HUES48 (cell line): Measurements from ENCODE around the gene ANP32A.

Experiments
- H3K27ac ChIP-seq: one replicate; pipeline ENCODE4 v1.7.0; 2013; ENCODE audit warnings: low read depth, low read length, inconsistent platforms
- H3K27me3 ChIP-seq: 2 replicates; pipeline ENCODE4 v1.6.1; 2013; ENCODE audit warnings: mild to moderate bottlenecking, low read length; ENCODE audit not compliant: control insufficient read depth, insufficient read depth
- H3K36me3 ChIP-seq: 2 replicates; pipeline ENCODE4 v1.6.1; 2013; ENCODE audit warnings: low read length; ENCODE audit not compliant: control insufficient read depth, insufficient read depth
- H3K4me1 ChIP-seq: 2 replicates; pipeline ENCODE4 v1.6.1; 2013; ENCODE audit warnings: mild to moderate bottlenecking, low read length; ENCODE audit not compliant: control insufficient read depth, insufficient read depth
- H3K4me3 ChIP-seq: 2 replicates; pipeline ENCODE4 v1.5.1; 2013; ENCODE audit warnings: mild to moderate bottlenecking, low read depth, low read length
- H3K9ac ChIP-seq: 2 replicates; pipeline ENCODE4 v1.6.1; 2013; ENCODE audit warnings: mild to moderate bottlenecking, low read depth, low read length, moderate library complexity
- H3K9me3 ChIP-seq: 2 replicates; pipeline ENCODE4 v1.6.1; 2013; ENCODE audit warnings: low read length; ENCODE audit not compliant: control insufficient read depth, insufficient read depth

Gene ANP32A

DNA sequence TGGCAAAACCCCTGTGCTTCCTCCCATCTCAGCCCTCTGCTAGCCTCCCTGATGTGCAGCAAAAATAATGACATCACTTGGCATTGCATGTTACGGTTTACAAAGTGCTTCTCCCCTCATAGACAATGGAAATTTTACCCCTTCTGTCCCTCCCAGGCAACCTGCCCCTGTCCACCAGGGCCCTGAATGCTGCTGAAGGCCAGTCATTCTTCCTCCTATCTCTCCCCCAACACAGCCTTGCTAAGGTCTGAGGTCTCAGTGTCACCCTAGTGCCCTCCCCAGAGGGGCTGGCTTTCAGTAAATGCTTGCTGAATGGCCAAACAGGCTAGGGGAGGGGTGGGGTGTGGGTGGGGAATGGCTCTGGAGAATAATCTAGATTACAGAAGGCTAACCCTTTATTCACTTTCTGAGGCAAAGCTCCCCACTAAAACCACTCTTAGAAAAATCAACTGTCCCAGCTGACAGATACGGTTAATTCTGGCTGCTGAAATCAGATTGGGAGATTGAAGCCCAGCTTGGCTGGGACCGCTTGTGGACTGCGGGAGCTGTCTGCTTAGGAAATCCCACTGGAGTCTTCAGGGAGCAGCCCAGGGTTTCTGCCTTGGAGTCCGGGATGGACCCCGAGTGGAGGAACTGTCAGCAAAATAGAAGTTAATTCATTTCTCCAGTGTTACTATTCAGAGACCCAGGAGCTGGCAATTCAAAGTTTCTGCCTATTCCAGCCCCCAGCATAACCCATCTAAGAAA lies 22.9 kb downstream of the ANP32A start:
- no peak overlapping the region for H3K9ac ChIP-seq
- no peaks in the 10 kb centered on the region for H3K27me3 ChIP-seq
- peaks cover 32% of the 10 kb centered on the region for H3K4me1 ChIP-seq
- peaks cover 9% of the 10 kb centered on the region; the same call in 1 of the 2 replicates for H3K36me3 ChIP-seq
- no peak overlapping the region for H3K4me3 ChIP-seq
- H3K9me3 ChIP-seq: no peaks in the 10 kb centered on the region
- no peak overlapping the region for H3K27ac ChIP-seq

GRCh38 chr15:68797191-68797590 lies 23.5 kb downstream of the ANP32A start:
- Histone ChIP-seq H3K27me3 (no peaks in the 10 kb centered on the region), H3K4me3 (no peak overlapping the region), H3K9me3 (no peaks in the 10 kb centered on the region), H3K27ac (no peak overlapping the region), H3K9ac (no peak overlapping the region), H3K36me3 (peaks cover 9% of the 10 kb centered on the region; the same call in 1 of the 2 replicates), H3K4me1 (peaks cover 38% of the 10 kb centered on the region)

- H3K9ac ChIP-seq: no peak overlapping the region
- no peak overlapping the region for H3K27ac ChIP-seq
- no peaks in the 10 kb centered on the region for H3K9me3 ChIP-seq
- H3K27me3 ChIP-seq: no peaks in the 10 kb centered on the region
- peaks cover 9% of the 10 kb centered on the region; the same call in 1 of the 2 replicates for H3K36me3 ChIP-seq
- no peak overlapping the region for H3K4me3 ChIP-seq
- peaks cover 44% of the 10 kb centered on the region for H3K4me1 ChIP-seq
These were observed 24.1 kb downstream of the ANP32A start for GRCh38 chr15:68796576-68796975.

DNA sequence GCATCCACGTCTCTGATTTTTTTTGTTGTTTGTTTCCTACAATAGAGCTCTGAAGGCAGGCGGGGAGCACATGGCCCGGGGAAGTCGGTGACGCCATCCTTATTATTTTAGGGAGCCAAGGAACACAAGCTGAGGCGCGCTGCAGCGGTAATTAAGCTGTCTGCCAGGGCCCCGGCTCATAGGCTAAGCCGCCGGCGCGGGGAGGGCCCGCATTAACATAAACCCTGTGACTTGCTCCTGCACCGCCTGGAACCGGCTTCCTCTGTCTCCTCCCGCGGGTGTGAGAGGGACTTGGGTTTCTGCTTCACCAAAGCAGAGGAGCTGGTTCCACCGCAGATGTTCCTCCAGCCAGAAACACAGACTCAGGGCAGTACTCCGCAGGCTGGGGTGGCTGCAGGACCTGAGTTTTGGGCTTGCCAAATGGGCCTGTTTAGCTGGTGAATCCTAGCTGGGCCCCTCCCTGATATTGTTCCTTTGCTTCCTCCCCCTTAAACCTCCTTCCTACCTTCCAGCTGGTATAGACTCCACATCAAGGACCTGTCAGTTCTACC lies 25.3 kb downstream of the ANP32A start:
- H3K9ac ChIP-seq: peak overlapping the region; percentile 35
- H3K4me1 ChIP-seq: peaks cover 56% of the 10 kb centered on the region
- H3K27ac ChIP-seq: peak overlapping the region; percentile 81
- H3K9me3 ChIP-seq: no peaks in the 10 kb centered on the region
- H3K4me3 ChIP-seq: peak overlapping the region; percentile 39
- no peaks in the 10 kb centered on the region for H3K27me3 ChIP-seq
- 0 out of 2 replicates have a peak, but pooled peaks cover 6% of the 10 kb centered on the region for H3K36me3 ChIP-seq

DNA sequence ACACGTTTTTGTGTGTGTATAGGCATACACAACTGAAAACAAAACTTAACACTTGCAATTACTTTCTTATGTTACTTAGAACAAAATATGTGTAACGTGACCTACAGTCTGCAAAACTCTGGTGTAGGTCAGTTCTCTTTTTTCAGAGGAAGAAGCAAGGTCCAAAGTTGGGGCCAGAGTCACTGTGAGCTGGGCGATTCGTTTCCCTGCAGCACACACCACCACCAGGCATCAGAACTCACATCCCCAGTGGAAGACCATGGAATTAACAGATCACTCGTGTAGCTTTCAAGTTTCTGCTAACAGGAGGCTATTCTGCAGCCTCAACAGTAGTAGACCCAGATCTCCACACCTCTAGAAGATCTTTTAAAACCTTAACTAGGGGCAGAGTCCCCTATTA lies 25.8 kb downstream of the ANP32A start:
- Histone ChIP-seq H3K4me3 (no peak overlapping the region), H3K4me1 (peaks cover 61% of the 10 kb centered on the region), H3K27ac (peak overlapping the region; percentile 25), H3K9me3 (no peaks in the 10 kb centered on the region), H3K9ac (peak overlapping the region; percentile 35), H3K36me3 (0 out of 2 replicates have a peak, but pooled peaks cover 6% of the 10 kb centered on the region), H3K27me3 (no peaks in the 10 kb centered on the region)

- Histone ChIP-seq H3K4me3 (no peak overlapping the region), H3K27ac (no peak overlapping the region), H3K27me3 (no peaks in the 10 kb centered on the region), H3K4me1 (peaks cover 67% of the 10 kb centered on the region), H3K36me3 (0 out of 2 replicates have a peak, but pooled peaks cover 8% of the 10 kb centered on the region), H3K9ac (no peak overlapping the region), H3K9me3 (no peaks in the 10 kb centered on the region)
These were observed 26.4 kb downstream of the ANP32A start for GRCh38 chr15:68794307-68794706.

DNA sequence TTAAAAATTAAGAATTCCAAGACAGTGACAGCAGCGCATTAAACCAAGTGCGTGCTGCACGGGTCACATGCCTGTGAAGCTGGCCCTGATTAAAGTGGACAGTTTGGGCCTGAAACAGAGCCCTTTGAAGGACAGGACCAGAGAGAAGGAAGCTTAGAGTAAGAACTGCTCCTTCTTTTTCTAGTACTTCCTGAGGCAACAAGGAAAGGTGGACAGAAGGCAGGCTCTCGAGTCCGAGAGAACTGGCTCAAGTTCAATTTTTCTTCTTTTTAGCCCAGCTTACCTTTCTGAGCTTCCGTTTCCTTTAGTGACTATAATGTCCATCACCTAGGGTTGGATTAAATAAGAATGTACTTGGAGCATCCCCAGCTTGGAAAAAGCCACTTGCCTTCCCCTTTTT lies 26.9 kb downstream of the ANP32A start:
- no peak overlapping the region for H3K4me3 ChIP-seq
- H3K27ac ChIP-seq: no peak overlapping the region
- peaks cover 72% of the 10 kb centered on the region for H3K4me1 ChIP-seq
- no peak overlapping the region for H3K9ac ChIP-seq
- H3K36me3 ChIP-seq: peaks cover 13% of the 10 kb centered on the region
- no peaks in the 10 kb centered on the region for H3K9me3 ChIP-seq
- no peaks in the 10 kb centered on the region for H3K27me3 ChIP-seq

GRCh38 chr15:68792901-68793766 lies 27.6 kb downstream of the ANP32A start:
- peaks cover 15% of the 10 kb centered on the region for H3K36me3 ChIP-seq
- H3K9me3 ChIP-seq: no peaks in the 10 kb centered on the region
- peak overlapping the region; percentile 73 for H3K27ac ChIP-seq
- no peak overlapping the region for H3K9ac ChIP-seq
- no peaks in the 10 kb centered on the region for H3K27me3 ChIP-seq
- H3K4me3 ChIP-seq: no peak overlapping the region
- H3K4me1 ChIP-seq: peaks cover 73% of the 10 kb centered on the region

DNA sequence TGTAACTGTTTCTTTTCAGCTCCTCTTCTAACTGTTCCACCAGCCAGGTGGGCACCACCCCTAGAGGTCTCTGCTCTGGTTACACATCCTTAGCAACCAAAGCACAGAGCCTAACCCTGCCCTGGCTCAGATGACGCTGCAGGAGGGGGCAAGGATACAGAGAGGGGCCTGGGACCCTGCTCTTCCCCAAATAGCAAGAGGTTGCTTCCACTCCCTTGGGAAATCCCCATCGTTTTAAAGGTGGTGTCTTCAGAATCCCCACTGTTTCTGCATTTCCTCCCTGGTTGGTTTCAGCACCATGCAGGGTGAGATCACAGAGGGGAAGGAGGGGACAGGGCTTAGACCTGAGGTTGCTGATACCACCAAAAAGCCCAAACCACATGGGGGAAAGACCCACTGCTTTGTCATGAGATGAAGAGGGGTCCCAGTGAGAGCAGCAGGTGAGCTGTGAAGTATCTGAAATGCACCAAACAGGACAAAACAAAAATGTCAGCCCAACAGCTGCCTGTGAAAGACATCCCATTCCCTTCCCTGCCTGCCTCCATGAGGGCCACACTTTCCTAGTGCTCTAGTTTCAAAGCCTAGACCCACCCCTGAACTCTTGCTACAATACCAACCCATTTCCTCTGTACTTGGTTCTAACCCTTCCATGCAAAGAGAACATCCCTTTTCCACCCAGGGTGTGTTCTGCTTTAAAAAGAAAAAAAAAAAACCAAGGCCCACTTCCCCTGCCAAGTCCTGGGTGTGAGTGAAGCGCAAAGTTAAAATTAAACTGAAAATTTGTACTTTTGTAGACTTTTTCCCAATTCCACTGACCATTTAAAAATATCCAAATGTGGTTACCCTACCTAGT lies 29.0 kb downstream of the ANP32A start:
- Histone ChIP-seq H3K4me1 (peaks cover 76% of the 10 kb centered on the region), H3K27ac (peak overlapping the region; percentile 73), H3K9me3 (no peaks in the 10 kb centered on the region), H3K9ac (no peak overlapping the region), H3K36me3 (peaks cover 28% of the 10 kb centered on the region), H3K27me3 (no peaks in the 10 kb centered on the region), H3K4me3 (no peak overlapping the region)

DNA sequence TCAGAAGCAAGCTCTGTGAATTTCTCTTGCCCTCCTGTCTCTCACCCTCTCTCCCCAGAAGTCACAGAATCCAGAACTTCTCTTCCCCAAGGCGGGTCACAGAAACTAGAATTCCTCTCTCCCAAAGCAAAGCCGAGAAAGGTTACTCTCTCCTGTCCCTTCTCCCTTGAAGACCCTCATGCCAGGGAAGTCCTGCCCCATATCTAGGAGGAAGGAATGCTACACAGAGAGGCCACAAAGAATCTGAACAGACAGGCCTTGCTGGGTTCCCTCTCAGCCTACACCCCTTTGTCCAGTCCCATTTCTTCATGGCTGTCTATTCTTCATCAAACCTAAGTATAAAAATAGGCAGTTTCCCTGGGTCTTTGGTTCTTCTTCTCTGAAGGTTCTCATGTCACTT lies 29.8 kb downstream of the ANP32A start:
- no peak overlapping the region for H3K4me3 ChIP-seq
- H3K9ac ChIP-seq: no peak overlapping the region
- peaks cover 33% of the 10 kb centered on the region for H3K36me3 ChIP-seq
- no peaks in the 10 kb centered on the region for H3K9me3 ChIP-seq
- peaks cover 74% of the 10 kb centered on the region for H3K4me1 ChIP-seq
- peak overlapping the region; percentile 50 for H3K27ac ChIP-seq
- H3K27me3 ChIP-seq: no peaks in the 10 kb centered on the region
